Camera-type eye (tissue), 1 donor: ENCODE data around the gene CDX4. TPM values are rescaled to one million over a fixed set of nuclear protein-coding genes. Genes with fewer than 3 reads are reported as not detected.

ENCODE experiments used
- total RNA-seq: library from RNA; depleted of rRNA; stranded (reverse); fragments of >200 nt; gene quantifications from one replicate; pipeline ENCODE4 v1.2.3, GENCODE V29; 2014

The CDX4 gene
- total RNA-seq, result not detected

GRCh38 chrX:73446831-73447230, at the start of gene CDX4:
Gene CDX4, plus strand, starts transcription at chrX:73447053. Its CDS starts 201 bp downstream, at chrX:73447254.

Other genes with a start within 250 kb of the CDX4 start
- 16.2 TPM for gene NAP1L2, start 232.2 kb upstream of the CDX4 start, total RNA-seq
- gene CHIC1, start 116.1 kb downstream of the CDX4 start, total RNA-seq, result 21.9 TPM